ENCODE results near the gene CDC34. TPM values are rescaled to one million over a fixed set of nuclear protein-coding genes. Genes with fewer than 3 reads are reported as not detected.

Gene CDC34
- total RNA-seq, 1 experiment from 2014 or later, result 112 TPM

DNA sequence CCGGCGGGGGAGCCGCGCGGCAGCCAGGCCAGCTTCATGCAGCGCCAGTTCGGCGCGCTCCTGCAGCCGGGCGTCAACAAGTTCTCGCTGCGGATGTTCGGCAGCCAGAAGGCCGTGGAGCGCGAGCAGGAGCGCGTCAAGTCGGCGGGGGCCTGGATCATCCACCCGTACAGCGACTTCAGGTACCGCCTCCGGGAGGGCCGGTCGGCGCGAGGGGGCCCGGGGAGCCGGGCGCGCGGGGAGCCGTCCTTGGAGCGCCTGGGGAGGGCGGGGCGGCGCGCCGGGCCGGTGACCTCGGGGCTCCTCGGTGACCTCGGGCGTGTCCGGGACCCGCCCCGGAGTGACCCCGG lies 58.8 kb downstream of the CDC34 start:
- TF ChIP-seq, protein P1, sequence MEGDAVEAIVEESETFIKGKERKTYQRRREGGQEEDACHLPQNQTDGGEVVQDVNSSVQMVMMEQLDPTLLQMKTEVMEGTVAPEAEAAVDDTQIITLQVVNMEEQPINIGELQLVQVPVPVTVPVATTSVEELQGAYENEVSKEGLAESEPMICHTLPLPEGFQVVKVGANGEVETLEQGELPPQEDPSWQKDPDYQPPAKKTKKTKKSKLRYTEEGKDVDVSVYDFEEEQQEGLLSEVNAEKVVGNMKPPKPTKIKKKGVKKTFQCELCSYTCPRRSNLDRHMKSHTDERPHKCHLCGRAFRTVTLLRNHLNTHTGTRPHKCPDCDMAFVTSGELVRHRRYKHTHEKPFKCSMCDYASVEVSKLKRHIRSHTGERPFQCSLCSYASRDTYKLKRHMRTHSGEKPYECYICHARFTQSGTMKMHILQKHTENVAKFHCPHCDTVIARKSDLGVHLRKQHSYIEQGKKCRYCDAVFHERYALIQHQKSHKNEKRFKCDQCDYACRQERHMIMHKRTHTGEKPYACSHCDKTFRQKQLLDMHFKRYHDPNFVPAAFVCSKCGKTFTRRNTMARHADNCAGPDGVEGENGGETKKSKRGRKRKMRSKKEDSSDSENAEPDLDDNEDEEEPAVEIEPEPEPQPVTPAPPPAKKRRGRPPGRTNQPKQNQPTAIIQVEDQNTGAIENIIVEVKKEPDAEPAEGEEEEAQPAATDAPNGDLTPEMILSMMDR (conservative IDR thresholded peaks at IDR 0.05), result no peak
- H2BK12ac ChIP-seq (ENCODE audit: insufficient read length, low read depth, low read length), result no peak overlapping the region
- H3K23ac ChIP-seq (ENCODE audit: insufficient read length, low read depth, low read length), result no peak overlapping the region
- no peaks in the 10 kb centered on the region for H3K79me1 ChIP-seq (ENCODE audit: insufficient read depth, low read depth, low read length, poor library complexity, severe bottlenecking)
- H3K27ac ChIP-seq (ENCODE audit: insufficient read length, low read depth, low read length), result no peak overlapping the region
- no peaks in the 10 kb centered on the region for H3K23me2 ChIP-seq (ENCODE audit: insufficient read length, low read depth, low read length, poor library complexity, severe bottlenecking)
- no peak overlapping the region for H3K18ac ChIP-seq (ENCODE audit: insufficient read length, low read depth, low read length)
- no peak overlapping the region for H3K56ac ChIP-seq (ENCODE audit: insufficient read length, low read depth, low read length)
- H2BK15ac ChIP-seq (ENCODE audit: low read depth, low read length), result no peak overlapping the region
- no peak overlapping the region for H4K5ac ChIP-seq (ENCODE audit: insufficient read length, low read depth, low read length)
- H3K4me1 ChIP-seq (ENCODE audit: insufficient read depth, low read length), result no peaks in the 10 kb centered on the region
- peaks cover 3% of the 10 kb centered on the region for H4K20me1 ChIP-seq (ENCODE audit: control insufficient read depth, insufficient read depth, insufficient read length)
- peak overlapping the region; percentile 44 to 59; a peak in 3 of 5 replicates for H3K4me3 Mint-ChIP-seq
- H3K9ac ChIP-seq (ENCODE audit: extremely low read depth, insufficient read length, low read length), result no peak overlapping the region
- no peak overlapping the region for H4K91ac ChIP-seq (ENCODE audit: insufficient read length, low read depth, low read length)
- no peak overlapping the region for H2BK5ac ChIP-seq (ENCODE audit: insufficient read length, low read length)
- no peak overlapping the region for H2BK20ac ChIP-seq (ENCODE audit: low read depth, low read length, poor library complexity, severe bottlenecking)
- no peaks in the 10 kb centered on the region for H3K36me3 Mint-ChIP-seq (ENCODE audit: insufficient read depth in 1 of 3, low read depth in 3 of 3)
- no peak for DNase-seq
- WGBS (ENCODE audit: extremely low coverage, insufficient read length, low lambda C conversion rate), result no CpG with 5 or more reads among the region's 50 CpGs
- no peak overlapping the region for H3K4ac ChIP-seq (ENCODE audit: low read depth, low read length)
- no peak overlapping the region for H2AFZ ChIP-seq (ENCODE audit: low read length)
- H3K79me2 ChIP-seq (ENCODE audit: insufficient read depth, low read length), result no peaks in the 10 kb centered on the region
- no peaks in the 10 kb centered on the region for H3K9me3 ChIP-seq (ENCODE audit: control insufficient read depth, low read depth, low read length)
- no peak overlapping the region for H3K27ac Mint-ChIP-seq
- no peak overlapping the region for H3K4me2 ChIP-seq (ENCODE audit: insufficient read depth, insufficient read length, low read length)
- H3T11ph ChIP-seq (ENCODE audit: low read length), result no peak overlapping the region
- no peaks in the 10 kb centered on the region for H3K9me3 Mint-ChIP-seq
- no peak overlapping the region for H2AK5ac ChIP-seq (ENCODE audit: insufficient read length, low read length)
- peaks cover 2 to 8% of the 10 kb centered on the region in 2 experiments; a peak in 1 of 4 replicates for H3K4me1 Mint-ChIP-seq
- H2BK120ac ChIP-seq (ENCODE audit: low read depth, low read length, poor library complexity, severe bottlenecking), result no peak overlapping the region
- peaks cover 12% of the 10 kb centered on the region; the same call in 1 of the 2 replicates for H3K27me3 ChIP-seq (ENCODE audit: insufficient read depth, low read length)
- no peak overlapping the region for H3K14ac ChIP-seq (ENCODE audit: insufficient read depth, low read length)
- H3K27me3 Mint-ChIP-seq (ENCODE audit: low read depth), result peaks cover 52% of the 10 kb centered on the region
- H4K8ac ChIP-seq (replicated peaks; ENCODE audit: insufficient read length, low read depth, low read length), result no peak overlapping the region

All from H9 (cell line).